HCT116 (cell line): ENCODE measurements around the gene LRRC7. TPM values are rescaled to one million over a fixed set of nuclear protein-coding genes. Genes with fewer than 3 reads are reported as not detected.

ENCODE experiments used
- ATAC-seq: fragments of 200-7000 bp; cut with Tn5 transposase; 2 replicates; pipeline ENCODE4 v1.9.1; 2020; ENCODE audit warnings: mild to moderate bottlenecking, moderate library complexity
- BruUV-seq: library from RNA; stranded (reverse); fragments of 400-500 nt; replicated peaks from 2 replicates; lab custom pipeline; 2021; lab: Mats Ljungman, UMichigan
- CTCF ChIA-PET: fragments of 300-600 bp; sonication (Branson Sonifier 250); formaldehyde crosslinking; loops from one replicate; lab custom pipeline; 2021; ENCODE audit warnings: antibody characterized with exemption; lab: Charles Lee
- POLR2A ChIA-PET: fragments of 300-600, 350-600 bp; sonication (Branson Sonifier 250); formaldehyde crosslinking; loops from one replicate; lab custom pipeline; 2021; ENCODE audit warnings: antibody characterized with exemption; lab: Charles Lee
- RAD21 ChIA-PET, 2 experiments: fragments of 300-600 bp; sonication (Branson Sonifier 250); formaldehyde crosslinking; loops; one replicate each; lab custom pipeline; 2023; ENCODE audit warnings: low total read pairs in 2 of 2; ENCODE audit not compliant: uncharacterized antibody in 2 of 2, unreplicated experiment in 2 of 2, low non-redundant PET in 1 of 2; lab: Charles Lee
- DNase-seq: peaks from one replicate; pipeline ENCODE4 v3.0.0-alpha.2; 2010; ENCODE audit warnings: low read depth, low spot score
- H2AFZ ChIP-seq: fragments of 200-600 bp; shearing (Covaris generic), sonication (generic); 2 replicates; pipeline ENCODE4 v1.6.1; 2017; ENCODE audit warnings: low read depth, mixed run types, mixed read lengths, antibody characterized with exemption, low read length; ENCODE audit not compliant: poor library complexity, severe bottlenecking
- H3K27ac ChIP-seq: 2 replicates; pipeline ENCODE4 v1.5.1; 2012; ENCODE audit warnings: low read depth, low read length
- H3K27me3 ChIP-seq: fragments of 200-600 bp; sonication (generic); 2 replicates; pipeline ENCODE4 v1.6.1; 2016; ENCODE audit warnings: mixed run types, low read length, mixed read lengths; ENCODE audit not compliant: insufficient read depth
- H3K36me3 ChIP-seq, 2 experiments: fragments of 200-500 bp in 1 of 2; fragments of 200-600 bp in 1 of 2; sonication (Bioruptor generic) in 1 of 2; sonication (generic) in 1 of 2; 2 replicates each; pipeline versions ENCODE4 v1.5.1 to v1.6.1; 2014 to 2016; ENCODE audit warnings: low read length in 2 of 2, inconsistent platforms in 1 of 2, mixed read lengths in 1 of 2, mixed run types in 1 of 2; ENCODE audit not compliant: insufficient read depth in 2 of 2, control insufficient read depth in 1 of 2
- H3K4me1 ChIP-seq, 2 experiments: fragments of 200-600 bp in 1 of 2; sonication (generic) in 1 of 2; 2 replicates each; pipeline versions ENCODE4 v1.5.1 to v1.6.1; 2012 to 2017; ENCODE audit warnings: low read length in 2 of 2, inconsistent platforms in 1 of 2, mild to moderate bottlenecking in 1 of 2, mixed read lengths in 1 of 2, mixed run types in 1 of 2, moderate library complexity in 1 of 2; ENCODE audit not compliant: insufficient read depth in 2 of 2, control insufficient read depth in 1 of 2
- H3K4me2 ChIP-seq: fragments of 200-600 bp; sonication (generic); 2 replicates; pipeline ENCODE4 v1.6.1; 2017; ENCODE audit warnings: mixed run types, low read length, mixed read lengths
- H3K4me3 ChIP-seq, 2 experiments: fragments of 200-600 bp in 1 of 2; sonication (generic) in 1 of 2; replicated peaks in 1 of 2; 2 replicates each; pipeline ENCODE4 v1.5.1; 2011 to 2016; ENCODE audit warnings: low read length in 2 of 2, control low read depth in 1 of 2, low read depth in 1 of 2, mild to moderate bottlenecking in 1 of 2, mixed read lengths in 1 of 2, mixed run types in 1 of 2
- H3K79me2 ChIP-seq: fragments of 200-600 bp; sonication (generic); 2 replicates; pipeline ENCODE4 v1.6.1; 2017; ENCODE audit warnings: mild to moderate bottlenecking, mixed run types, low read length, moderate library complexity, mixed read lengths; ENCODE audit not compliant: insufficient read depth
- H3K9ac ChIP-seq: fragments of 200-600 bp; sonication (generic); 2 replicates; pipeline ENCODE4 v1.6.1; 2016; ENCODE audit warnings: low read length, mixed read lengths
- H3K9me2 ChIP-seq: fragments of 200-600 bp; sonication (generic), shearing (Covaris generic); 2 replicates; pipeline ENCODE4 v1.6.1; 2017; ENCODE audit warnings: mixed run types, mild to moderate bottlenecking, moderate library complexity; ENCODE audit not compliant: insufficient read depth
- H3K9me3 ChIP-seq, 2 experiments: fragments of 200-500 bp in 1 of 2; fragments of 200-600 bp in 1 of 2; sonication (Bioruptor generic) in 1 of 2; sonication (generic) in 1 of 2; 2 replicates each; pipeline ENCODE4 v1.6.1; 2014 to 2017; ENCODE audit warnings: low read length in 2 of 2, mixed read lengths in 2 of 2, inconsistent platforms in 1 of 2, low read depth in 1 of 2, mild to moderate bottlenecking in 1 of 2, mixed run types in 1 of 2, moderate library complexity in 1 of 2; ENCODE audit not compliant: control insufficient read depth in 1 of 2, insufficient read depth in 1 of 2
- H4K20me1 ChIP-seq: fragments of 200-600 bp; sonication (generic), shearing (Covaris generic); 2 replicates; pipeline ENCODE4 v1.6.1; 2017; ENCODE audit warnings: mixed run types, mild to moderate bottlenecking, moderate library complexity; ENCODE audit not compliant: insufficient read depth
- CEBPB ChIP-seq: IDR thresholded peaks from 2 replicates; pipeline ENCODE4 v1.6.1; 2012; ENCODE audit warnings: low read depth
- EGR1 ChIP-seq: IDR thresholded peaks from 2 replicates; pipeline ENCODE4 v1.6.1; 2012; ENCODE audit warnings: low read depth
- EZH2 ChIP-seq: fragments of 200-600 bp; sonication (generic); IDR thresholded peaks from 2 replicates; pipeline ENCODE4 v1.6.1; 2017; ENCODE audit warnings: antibody characterized with exemption, mixed run types
- EZH2phosphoT487 ChIP-seq: fragments of 200-600 bp; IDR thresholded peaks from 2 replicates; pipeline ENCODE4 v1.6.1; 2018; ENCODE audit warnings: antibody characterized with exemption, borderline replicate concordance
- FOSL1 ChIP-seq: IDR thresholded peaks from 2 replicates; pipeline ENCODE4 v1.6.1; 2012; ENCODE audit warnings: low read depth
- JUND ChIP-seq: IDR thresholded peaks from 2 replicates; pipeline ENCODE4 v1.6.1; 2012
- POLR2A ChIP-seq: IDR thresholded peaks from 2 replicates; pipeline ENCODE4 v1.7.0; 2011; ENCODE audit warnings: borderline replicate concordance; ENCODE audit not compliant: insufficient read depth, insufficient read length; ENCODE audit errors: extremely low read depth
- POLR2AphosphoS5 ChIP-seq: IDR thresholded peaks from 2 replicates; pipeline ENCODE4 v1.6.1; 2011; ENCODE audit warnings: mild to moderate bottlenecking, low read depth, low read length, moderate library complexity
- RAD21 ChIP-seq: IDR thresholded peaks from 2 replicates; pipeline ENCODE4 v1.6.1; 2012; ENCODE audit warnings: low read depth, mild to moderate bottlenecking
- SIN3A ChIP-seq: IDR thresholded peaks from 2 replicates; pipeline ENCODE4 v1.6.1; 2012; ENCODE audit warnings: low read depth
- SRF ChIP-seq: IDR thresholded peaks from 2 replicates; pipeline ENCODE4 v1.6.1; 2012; ENCODE audit warnings: low read depth
- YY1 ChIP-seq: IDR thresholded peaks from 2 replicates; pipeline ENCODE4 v1.6.1; 2011; ENCODE audit warnings: low read length, low read depth, moderate library complexity, mild to moderate bottlenecking; ENCODE audit not compliant: insufficient replicate concordance; ENCODE audit errors: extremely low read depth
- ZFX ChIP-seq: fragments of 450-650 bp; IDR thresholded peaks from 2 replicates; pipeline ENCODE4 v1.6.1; 2017
- ZNF274 ChIP-seq: fragments of 200-500 bp; sonication (Bioruptor generic); IDR thresholded peaks from 2 replicates; pipeline ENCODE4 v1.6.1; 2014; ENCODE audit warnings: mild to moderate bottlenecking, low read depth, low read length, inconsistent platforms
- intact Hi-C: fragments of 100-400 bp; cut with micrococcal nuclease; formaldehyde crosslinking; loops from 2 replicates; pipeline ENCODE4 v1.10.0; 2022
- total RNA-seq: library from RNA; stranded (reverse); gene quantifications from one replicate; pipeline ENCODE4 v1.2.1, GENCODE V29; 2021; ENCODE audit not compliant: unreplicated experiment
- TF ChIP-seq, protein P1 (sequence below): IDR thresholded peaks from 2 replicates; pipeline ENCODE4 v1.6.1; 2012
- TF ChIP-seq, protein P2 (sequence below), 3 experiments: fragments of 200-600 bp in 1 of 3; sonication (generic) in 1 of 3; IDR thresholded peaks in 2 of 3; conservative IDR thresholded peaks in 1 of 3; 2 replicates each; pipeline ENCODE4 v1.5.1; 2012 to 2017; ENCODE audit warnings: low read depth in 2 of 3, low read length in 2 of 3, antibody characterized with exemption in 1 of 3, borderline replicate concordance in 1 of 3, control low read depth in 1 of 3, mild to moderate bottlenecking in 1 of 3, mixed read lengths in 1 of 3, mixed run types in 1 of 3, moderate library complexity in 1 of 3; ENCODE audit not compliant: insufficient read depth in 1 of 3
- TF ChIP-seq, protein P3 (sequence below): IDR thresholded peaks from 2 replicates; pipeline ENCODE4 v1.6.1; 2012; ENCODE audit warnings: low read depth
- TF ChIP-seq, protein P4 (sequence below): IDR thresholded peaks from 2 replicates; pipeline ENCODE4 v1.6.1; 2012

Gene LRRC7
- total RNA-seq, 1 experiment from 2014 or later, result not detected

DNA sequence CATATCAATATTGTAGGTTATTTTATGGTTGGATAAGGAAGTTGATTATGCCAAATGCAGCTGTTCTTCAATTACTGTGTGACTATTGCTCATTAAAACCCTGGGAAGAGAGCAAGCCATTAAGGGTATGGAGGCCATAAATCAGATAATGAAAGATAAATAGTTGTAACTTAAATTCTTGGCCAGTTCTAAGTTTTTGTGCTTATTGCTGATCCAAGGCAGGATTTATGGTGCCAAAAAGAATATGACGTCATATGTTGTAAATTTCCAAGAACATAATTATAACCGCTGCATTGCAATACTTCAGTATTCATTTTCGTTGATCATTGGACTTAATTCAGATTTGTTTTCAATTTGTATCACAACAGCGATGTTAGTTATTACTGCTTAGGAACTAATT is 426.1 kb downstream of the LRRC7 start:
- POLR2A ChIA-PET, result no interaction called here
- no peak overlapping the region for H3K4me2 ChIP-seq

DNA sequence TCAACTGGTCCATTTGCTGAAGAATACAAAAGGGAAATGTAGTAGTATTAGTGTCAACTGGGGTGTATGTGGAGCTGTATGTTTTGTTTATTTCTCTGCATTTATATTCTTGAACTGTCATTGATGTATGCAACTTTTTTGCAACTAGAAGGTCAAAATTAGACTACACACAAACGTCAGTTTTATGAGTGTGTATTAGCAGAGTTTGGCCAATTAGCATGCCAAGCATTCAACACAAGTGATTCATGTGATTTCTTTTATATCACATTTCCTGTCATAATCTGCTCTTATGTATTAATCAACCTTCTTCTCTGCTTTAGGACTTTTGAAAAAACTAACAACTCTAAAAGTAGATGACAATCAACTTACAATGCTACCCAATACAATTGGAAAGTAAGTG is 426.5 kb downstream of the LRRC7 start:
- Histone ChIP-seq H4K20me1 (no peaks in the 10 kb centered on the region; the same call in 1 of the 2 replicates), H3K9me3 (no peaks in the 10 kb centered on the region), H3K4me3 (no peak overlapping the region), H3K27me3 (peaks cover 10% of the 10 kb centered on the region), H3K4me2 (no peak overlapping the region), H3K4me1 (no peaks in the 10 kb centered on the region), H3K9ac (no peak overlapping the region), H3K27ac (no peak overlapping the region), H3K79me2 (no peaks in the 10 kb centered on the region), H2AFZ (no peak overlapping the region), H3K9me2 (no peaks in the 10 kb centered on the region), H3K36me3 (no peaks in the 10 kb centered on the region)
- POLR2A ChIA-PET, result no interaction called here
- intact Hi-C loops, result no loop called here
- RAD21 ChIA-PET, result no interaction called here
- CTCF ChIA-PET, result no interaction called here
- ATAC-seq (no peak), DNase-seq (no peak)
- no TSS peak for BruUV-seq
- TF ChIP-seq, protein P1, sequence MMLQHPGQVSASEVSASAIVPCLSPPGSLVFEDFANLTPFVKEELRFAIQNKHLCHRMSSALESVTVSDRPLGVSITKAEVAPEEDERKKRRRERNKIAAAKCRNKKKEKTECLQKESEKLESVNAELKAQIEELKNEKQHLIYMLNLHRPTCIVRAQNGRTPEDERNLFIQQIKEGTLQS, result no peak
- TF ChIP-seq YY1 (no peak), CEBPB (no peak), RAD21 (no peak), POLR2A (no peak), SIN3A (no peak), EZH2phosphoT487 (no peak), EZH2 (no peak), ZFX (no peak), ZNF274 (no peak), FOSL1 (no peak), SRF (no peak), EGR1 (no peak), JUND (no peak)
- TF ChIP-seq, protein P2, sequence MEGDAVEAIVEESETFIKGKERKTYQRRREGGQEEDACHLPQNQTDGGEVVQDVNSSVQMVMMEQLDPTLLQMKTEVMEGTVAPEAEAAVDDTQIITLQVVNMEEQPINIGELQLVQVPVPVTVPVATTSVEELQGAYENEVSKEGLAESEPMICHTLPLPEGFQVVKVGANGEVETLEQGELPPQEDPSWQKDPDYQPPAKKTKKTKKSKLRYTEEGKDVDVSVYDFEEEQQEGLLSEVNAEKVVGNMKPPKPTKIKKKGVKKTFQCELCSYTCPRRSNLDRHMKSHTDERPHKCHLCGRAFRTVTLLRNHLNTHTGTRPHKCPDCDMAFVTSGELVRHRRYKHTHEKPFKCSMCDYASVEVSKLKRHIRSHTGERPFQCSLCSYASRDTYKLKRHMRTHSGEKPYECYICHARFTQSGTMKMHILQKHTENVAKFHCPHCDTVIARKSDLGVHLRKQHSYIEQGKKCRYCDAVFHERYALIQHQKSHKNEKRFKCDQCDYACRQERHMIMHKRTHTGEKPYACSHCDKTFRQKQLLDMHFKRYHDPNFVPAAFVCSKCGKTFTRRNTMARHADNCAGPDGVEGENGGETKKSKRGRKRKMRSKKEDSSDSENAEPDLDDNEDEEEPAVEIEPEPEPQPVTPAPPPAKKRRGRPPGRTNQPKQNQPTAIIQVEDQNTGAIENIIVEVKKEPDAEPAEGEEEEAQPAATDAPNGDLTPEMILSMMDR (IDR thresholded peaks at IDR 0.05 in 2 of 3, conservative IDR thresholded peaks at IDR 0.05 in 1 of 3; ENCODE audit: borderline replicate concordance in 1 of 3, insufficient read depth in 1 of 3, low read depth in 2 of 3, low read length in 2 of 3), result no peak
- TF ChIP-seq, protein P3, sequence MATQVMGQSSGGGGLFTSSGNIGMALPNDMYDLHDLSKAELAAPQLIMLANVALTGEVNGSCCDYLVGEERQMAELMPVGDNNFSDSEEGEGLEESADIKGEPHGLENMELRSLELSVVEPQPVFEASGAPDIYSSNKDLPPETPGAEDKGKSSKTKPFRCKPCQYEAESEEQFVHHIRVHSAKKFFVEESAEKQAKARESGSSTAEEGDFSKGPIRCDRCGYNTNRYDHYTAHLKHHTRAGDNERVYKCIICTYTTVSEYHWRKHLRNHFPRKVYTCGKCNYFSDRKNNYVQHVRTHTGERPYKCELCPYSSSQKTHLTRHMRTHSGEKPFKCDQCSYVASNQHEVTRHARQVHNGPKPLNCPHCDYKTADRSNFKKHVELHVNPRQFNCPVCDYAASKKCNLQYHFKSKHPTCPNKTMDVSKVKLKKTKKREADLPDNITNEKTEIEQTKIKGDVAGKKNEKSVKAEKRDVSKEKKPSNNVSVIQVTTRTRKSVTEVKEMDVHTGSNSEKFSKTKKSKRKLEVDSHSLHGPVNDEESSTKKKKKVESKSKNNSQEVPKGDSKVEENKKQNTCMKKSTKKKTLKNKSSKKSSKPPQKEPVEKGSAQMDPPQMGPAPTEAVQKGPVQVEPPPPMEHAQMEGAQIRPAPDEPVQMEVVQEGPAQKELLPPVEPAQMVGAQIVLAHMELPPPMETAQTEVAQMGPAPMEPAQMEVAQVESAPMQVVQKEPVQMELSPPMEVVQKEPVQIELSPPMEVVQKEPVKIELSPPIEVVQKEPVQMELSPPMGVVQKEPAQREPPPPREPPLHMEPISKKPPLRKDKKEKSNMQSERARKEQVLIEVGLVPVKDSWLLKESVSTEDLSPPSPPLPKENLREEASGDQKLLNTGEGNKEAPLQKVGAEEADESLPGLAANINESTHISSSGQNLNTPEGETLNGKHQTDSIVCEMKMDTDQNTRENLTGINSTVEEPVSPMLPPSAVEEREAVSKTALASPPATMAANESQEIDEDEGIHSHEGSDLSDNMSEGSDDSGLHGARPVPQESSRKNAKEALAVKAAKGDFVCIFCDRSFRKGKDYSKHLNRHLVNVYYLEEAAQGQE, result no peak

More for the DNA sequence above, 426.1 kb downstream of the LRRC7 start:
- Histone ChIP-seq H3K9ac (no peak overlapping the region), H2AFZ (no peak overlapping the region), H3K79me2 (no peaks in the 10 kb centered on the region), H3K4me1 (no peaks in the 10 kb centered on the region), H3K9me3 (no peaks in the 10 kb centered on the region), H3K4me3 (no peak overlapping the region), H3K27ac (no peak overlapping the region), H3K27me3 (peaks cover 6% of the 10 kb centered on the region), H3K9me2 (no peaks in the 10 kb centered on the region), H3K36me3 (no peaks in the 10 kb centered on the region), H4K20me1 (no peaks in the 10 kb centered on the region; the same call in 1 of the 2 replicates)
- BruUV-seq, result no TSS peak
- no peak for DNase-seq
- ChIA-PET RAD21 (no interaction called here), CTCF (no interaction called here)
- TF ChIP-seq, protein P4, sequence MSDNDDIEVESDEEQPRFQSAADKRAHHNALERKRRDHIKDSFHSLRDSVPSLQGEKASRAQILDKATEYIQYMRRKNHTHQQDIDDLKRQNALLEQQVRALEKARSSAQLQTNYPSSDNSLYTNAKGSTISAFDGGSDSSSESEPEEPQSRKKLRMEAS, result no peak
- TF ChIP-seq ZFX, result no peak
- TF ChIP-seq POLR2AphosphoS5, result no peak
- intact Hi-C loops, result no loop called here
- no peak for ATAC-seq
